Dendritic cell treated with granulocyte-macrophage colony-stimulating factor and Interleukin-4, amounts not matched to agents 40 ng/mL and 50 ng/mL, for 4 days (primary cell): ENCODE data around the gene USP2.
A peak's percentile ranks its signal among the peaks of the same experiment; 100 is the strongest.

Experiments
- H3K27ac Mint-ChIP-seq: one replicate; pipeline ENCODE4 v1.8.0; 2022; ENCODE audit warnings: mild to moderate bottlenecking, mixed read lengths
- H3K27me3 Mint-ChIP-seq: one replicate; pipeline ENCODE4 v1.8.0; 2022; ENCODE audit warnings: mild to moderate bottlenecking, mixed read lengths
- H3K36me3 Mint-ChIP-seq: one replicate; pipeline ENCODE4 v1.8.0; 2022; ENCODE audit warnings: low read depth, mixed read lengths
- H3K4me1 Mint-ChIP-seq: one replicate; pipeline ENCODE4 v1.8.0; 2022; ENCODE audit warnings: low read depth, mixed read lengths
- H3K4me3 Mint-ChIP-seq: one replicate; pipeline ENCODE4 v1.8.0; 2022; ENCODE audit warnings: mild to moderate bottlenecking, moderate library complexity, mixed read lengths
- H3K9me3 Mint-ChIP-seq: one replicate; pipeline ENCODE4 v1.8.0; 2022; ENCODE audit warnings: mixed read lengths
- intact Hi-C: fragments of 100-400 bp; cut with micrococcal nuclease; formaldehyde crosslinking; loops from one replicate; pipeline ENCODE4 v1.15.0; 2022

The USP2 gene

DNA sequence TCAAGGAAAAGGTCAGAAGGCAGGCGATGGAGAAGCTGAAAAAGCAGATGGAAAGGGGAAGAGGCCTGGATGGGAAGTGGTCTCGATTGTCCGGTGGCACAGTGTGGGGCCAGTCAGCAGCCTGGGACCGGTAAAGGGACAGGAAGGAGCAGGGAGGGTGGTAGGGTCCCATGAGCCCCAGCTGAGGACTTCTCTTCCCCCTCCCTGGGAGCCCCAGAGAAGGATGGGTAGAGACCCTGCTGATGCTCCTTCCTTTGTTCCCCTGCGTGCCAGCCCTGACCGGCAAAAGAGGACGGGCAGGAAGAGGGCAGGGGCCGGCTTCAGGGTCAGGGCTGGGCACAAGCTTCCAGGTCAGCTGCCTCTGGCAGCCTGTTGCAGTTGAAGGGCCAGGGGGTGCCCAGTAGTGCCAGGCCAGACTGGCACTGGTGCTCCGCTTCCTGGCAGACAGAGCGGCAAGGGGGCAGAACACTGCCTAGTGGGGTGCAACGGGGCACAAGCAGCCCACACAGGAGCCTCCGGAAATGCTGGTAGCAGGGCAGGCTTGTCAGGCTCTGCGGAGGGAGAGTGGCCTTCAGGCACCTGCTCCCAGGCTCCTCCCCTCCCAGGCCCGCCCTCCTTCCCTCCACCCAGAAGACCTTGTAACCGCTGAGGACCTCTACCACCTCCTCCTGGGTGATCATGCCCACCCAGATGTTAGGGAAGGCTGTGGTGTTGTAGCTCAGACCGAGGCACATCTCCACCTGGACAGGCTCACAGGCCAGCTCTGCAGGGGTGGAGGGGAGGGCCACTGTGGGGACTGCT is 40.1 kb downstream of the USP2 start:
- no peak overlapping the region for H3K27ac Mint-ChIP-seq
- H3K27me3 Mint-ChIP-seq = peaks cover 60% of the 10 kb centered on the region
- H3K4me1 Mint-ChIP-seq = peaks cover 37% of the 10 kb centered on the region
- H3K9me3 Mint-ChIP-seq = no peaks in the 10 kb centered on the region
- intact Hi-C loops = no loop called here
- peaks cover 9% of the 10 kb centered on the region for H3K36me3 Mint-ChIP-seq
- peak overlapping the region; percentile 2 for H3K4me3 Mint-ChIP-seq

DNA sequence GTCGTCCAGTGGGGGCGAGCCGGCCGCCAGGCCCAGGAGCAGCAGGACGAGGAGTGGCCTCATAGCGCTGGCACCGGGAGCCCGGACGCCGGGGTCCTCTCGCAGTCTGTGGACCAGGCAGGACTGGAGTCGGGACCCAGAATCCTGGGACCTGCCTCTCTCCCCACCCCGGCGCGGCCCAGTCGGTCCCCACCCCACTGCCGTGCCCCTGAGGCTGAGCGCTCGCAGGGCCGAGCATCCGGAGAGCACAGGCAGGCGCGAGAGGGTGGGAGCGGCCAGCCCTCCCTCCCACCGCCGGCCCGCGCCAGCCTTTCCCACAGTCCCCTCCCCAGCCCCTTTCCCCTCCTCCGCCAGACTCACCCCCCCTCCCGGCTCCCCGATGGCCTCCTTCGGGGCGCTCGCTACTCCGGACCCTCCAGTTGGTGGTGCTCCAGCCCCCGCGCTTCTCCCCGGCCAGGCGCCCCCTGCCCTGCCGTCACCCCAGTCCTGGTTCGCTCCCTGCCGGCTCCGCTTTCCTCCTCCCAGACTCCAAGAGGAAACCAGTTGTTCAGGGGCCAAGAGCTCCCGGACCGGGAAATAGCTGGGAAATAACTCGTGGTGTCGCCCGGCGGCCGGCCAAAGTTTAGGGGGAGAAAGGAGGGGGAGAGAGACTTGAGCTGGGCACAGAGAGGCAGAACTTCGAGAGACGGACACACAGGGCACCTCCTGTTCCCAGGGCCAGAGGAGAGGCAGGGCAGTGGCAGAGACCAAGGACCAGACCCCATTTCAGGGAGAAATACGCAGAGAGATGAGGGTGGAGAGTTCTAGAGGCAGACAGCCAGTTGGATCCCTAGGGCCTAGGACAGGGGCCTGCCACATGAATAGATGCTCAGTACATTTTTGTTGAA is 40.9 kb downstream of the USP2 start, which contains the start of gene C1QTNF5:
Gene C1QTNF5 (minus strand): TSS at position 549 of the 887 bp plus-strand sequence. CDS start 486 bp downstream, at position 63.
- no peaks in the 10 kb centered on the region for H3K9me3 Mint-ChIP-seq
- no peak within 1 kb of the TSS for H3K27ac Mint-ChIP-seq
- intact Hi-C loops = no loop called here
- H3K4me3 Mint-ChIP-seq = peak within 1 kb of the TSS; percentile 2
- peaks cover 17% of the 10 kb centered on the region for H3K36me3 Mint-ChIP-seq
- H3K27me3 Mint-ChIP-seq = peaks cover 56% of the 10 kb centered on the region
- peaks cover 45% of the 10 kb centered on the region for H3K4me1 Mint-ChIP-seq

GRCh38 chr11:119339589-119340334 is 41.7 kb downstream of the USP2 start:
- Mint-ChIP-seq H3K27me3 (peaks cover 53% of the 10 kb centered on the region), H3K4me3 (no peak overlapping the region), H3K9me3 (no peaks in the 10 kb centered on the region), H3K36me3 (peaks cover 21% of the 10 kb centered on the region), H3K4me1 (peaks cover 53% of the 10 kb centered on the region), H3K27ac (no peak overlapping the region)
- intact Hi-C loops = no loop called here

GRCh38 chr11:119338965-119339588 is 42.4 kb downstream of the USP2 start:
- H3K4me1 Mint-ChIP-seq = peaks cover 55% of the 10 kb centered on the region
- H3K27ac Mint-ChIP-seq = no peak overlapping the region
- intact Hi-C loops = no loop called here
- H3K27me3 Mint-ChIP-seq = peaks cover 50% of the 10 kb centered on the region
- peaks cover 25% of the 10 kb centered on the region for H3K36me3 Mint-ChIP-seq
- no peak overlapping the region for H3K4me3 Mint-ChIP-seq
- no peaks in the 10 kb centered on the region for H3K9me3 Mint-ChIP-seq

DNA sequence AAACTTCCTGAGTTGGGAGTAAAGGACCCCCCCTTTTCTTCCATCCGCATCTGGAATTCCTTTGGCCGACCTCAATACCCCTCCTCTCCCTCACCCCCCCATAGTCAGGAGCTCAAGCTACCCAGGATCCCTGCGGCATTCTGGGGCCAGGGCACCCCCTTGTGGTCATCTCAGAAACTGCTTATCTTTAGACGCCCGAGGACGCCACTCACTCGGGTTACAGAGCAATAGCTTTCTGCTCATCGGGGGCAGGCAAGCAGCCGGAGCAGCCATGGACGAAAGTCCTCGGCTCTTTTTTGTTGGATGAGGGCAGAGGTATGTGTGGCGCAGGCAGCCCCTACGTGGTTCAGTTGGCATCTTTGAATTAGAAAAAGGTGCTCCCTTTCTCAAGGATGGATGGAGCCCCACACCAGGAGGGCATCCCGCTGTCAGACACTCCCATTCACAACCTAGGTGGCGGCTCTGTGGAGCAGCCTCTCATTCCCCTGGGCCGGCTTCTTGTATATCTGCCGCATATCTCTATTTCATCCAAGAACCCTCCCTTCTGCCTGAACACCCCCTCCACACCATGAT is 43.1 kb downstream of the USP2 start:
- Mint-ChIP-seq H3K9me3 (no peaks in the 10 kb centered on the region), H3K4me1 (peaks cover 55% of the 10 kb centered on the region), H3K4me3 (no peak overlapping the region), H3K27ac (no peak overlapping the region), H3K36me3 (peaks cover 25% of the 10 kb centered on the region), H3K27me3 (peaks cover 47% of the 10 kb centered on the region)
- intact Hi-C loops = no loop called here

DNA sequence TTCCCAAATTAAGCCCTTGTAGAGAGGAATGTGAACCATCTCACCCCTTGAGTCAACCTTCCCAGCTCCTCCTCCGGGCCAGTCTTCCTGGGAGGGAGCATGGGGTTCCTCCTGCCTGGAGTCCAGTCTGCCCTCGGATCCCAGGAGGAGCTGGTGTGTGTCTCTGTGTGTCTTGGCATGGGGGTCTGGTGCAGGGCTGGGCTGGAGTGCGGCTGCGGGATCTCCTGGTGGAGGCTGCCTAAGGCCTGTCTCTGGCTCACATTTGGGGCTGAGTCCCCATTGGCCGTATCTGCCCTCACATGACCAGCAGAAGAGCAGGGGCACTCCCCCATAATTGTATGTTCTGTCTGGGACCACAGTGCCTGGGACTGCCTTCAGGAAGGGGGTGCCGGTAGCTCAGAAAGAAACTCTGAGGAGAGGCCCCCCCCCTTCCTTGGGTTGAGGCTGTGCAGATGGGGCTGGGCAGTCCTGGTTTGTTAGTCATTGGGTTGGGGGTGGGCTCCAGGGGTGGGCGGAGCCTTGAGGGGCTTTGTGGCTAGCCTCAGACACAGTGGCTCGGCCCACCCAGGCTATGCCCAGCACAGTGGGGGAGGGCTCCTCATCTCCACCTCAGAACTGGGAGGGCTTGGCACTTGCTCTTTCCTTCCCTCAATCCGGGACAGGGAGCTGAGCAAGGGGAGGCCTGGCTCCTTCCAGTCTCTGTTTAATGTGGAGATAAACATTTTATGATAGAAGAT is 43.7 kb downstream of the USP2 start:
- Mint-ChIP-seq H3K27me3 (peaks cover 41% of the 10 kb centered on the region), H3K4me3 (no peak overlapping the region), H3K36me3 (peaks cover 25% of the 10 kb centered on the region), H3K27ac (no peak overlapping the region), H3K9me3 (no peaks in the 10 kb centered on the region), H3K4me1 (peaks cover 55% of the 10 kb centered on the region)
- intact Hi-C loops = no loop called here

DNA sequence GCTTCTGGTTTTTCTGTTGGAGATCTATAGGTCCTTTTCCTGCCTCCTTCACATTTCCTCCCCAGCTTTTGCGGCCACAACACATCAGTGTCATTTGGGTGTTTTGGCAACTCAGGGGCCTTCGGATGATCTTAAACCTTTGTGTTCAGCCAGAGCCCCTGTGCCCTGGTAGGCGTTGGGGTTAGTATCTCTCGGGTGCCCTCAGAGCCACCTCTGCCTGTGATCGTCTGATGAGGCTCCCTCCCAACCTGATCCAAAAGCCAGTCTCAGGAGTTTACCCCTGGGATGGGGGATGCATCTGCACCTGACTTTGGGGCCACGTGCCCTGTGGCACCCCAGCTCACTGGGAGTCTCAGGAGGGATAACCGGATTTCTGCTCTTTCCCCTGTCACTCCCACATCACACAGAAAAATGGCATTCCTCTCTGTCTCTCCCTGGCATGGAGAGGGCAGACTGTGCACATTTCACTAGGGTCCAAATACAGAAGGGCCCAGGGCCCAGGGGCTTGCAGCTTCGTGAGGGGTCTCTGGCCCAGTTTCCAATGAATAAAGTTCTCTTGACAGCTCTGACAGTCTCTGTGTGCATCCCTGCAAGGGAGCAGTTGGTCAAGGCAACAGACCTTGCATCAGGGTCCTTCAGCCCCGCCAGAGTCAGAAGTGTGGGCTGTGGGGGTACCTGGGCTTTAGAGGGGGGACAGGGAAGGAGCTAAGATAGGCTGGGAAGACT is 44.6 kb downstream of the USP2 start:
- intact Hi-C loops = no loop called here
- peaks cover 55% of the 10 kb centered on the region for H3K4me1 Mint-ChIP-seq
- H3K27ac Mint-ChIP-seq = no peak overlapping the region
- no peaks in the 10 kb centered on the region for H3K9me3 Mint-ChIP-seq
- peaks cover 32% of the 10 kb centered on the region for H3K27me3 Mint-ChIP-seq
- H3K36me3 Mint-ChIP-seq = peaks cover 25% of the 10 kb centered on the region
- H3K4me3 Mint-ChIP-seq = no peak overlapping the region

- H3K4me3 Mint-ChIP-seq = no peak overlapping the region
- intact Hi-C loops = no loop called here
- no peaks in the 10 kb centered on the region for H3K9me3 Mint-ChIP-seq
- peak overlapping the region; percentile 95 for H3K27ac Mint-ChIP-seq
- peaks cover 49% of the 10 kb centered on the region for H3K4me1 Mint-ChIP-seq
- H3K36me3 Mint-ChIP-seq = peaks cover 25% of the 10 kb centered on the region
- peaks cover 22% of the 10 kb centered on the region for H3K27me3 Mint-ChIP-seq
Observed at GRCh38 chr11:119335655-119336543, 45.6 kb downstream of the USP2 start.

- H3K4me1 Mint-ChIP-seq = peaks cover 51% of the 10 kb centered on the region
- H3K27ac Mint-ChIP-seq = peak overlapping the region; percentile 95
- intact Hi-C loops = no loop called here
Observed at GRCh38 chr11:119335091-119335654, 46.3 kb downstream of the USP2 start.

DNA sequence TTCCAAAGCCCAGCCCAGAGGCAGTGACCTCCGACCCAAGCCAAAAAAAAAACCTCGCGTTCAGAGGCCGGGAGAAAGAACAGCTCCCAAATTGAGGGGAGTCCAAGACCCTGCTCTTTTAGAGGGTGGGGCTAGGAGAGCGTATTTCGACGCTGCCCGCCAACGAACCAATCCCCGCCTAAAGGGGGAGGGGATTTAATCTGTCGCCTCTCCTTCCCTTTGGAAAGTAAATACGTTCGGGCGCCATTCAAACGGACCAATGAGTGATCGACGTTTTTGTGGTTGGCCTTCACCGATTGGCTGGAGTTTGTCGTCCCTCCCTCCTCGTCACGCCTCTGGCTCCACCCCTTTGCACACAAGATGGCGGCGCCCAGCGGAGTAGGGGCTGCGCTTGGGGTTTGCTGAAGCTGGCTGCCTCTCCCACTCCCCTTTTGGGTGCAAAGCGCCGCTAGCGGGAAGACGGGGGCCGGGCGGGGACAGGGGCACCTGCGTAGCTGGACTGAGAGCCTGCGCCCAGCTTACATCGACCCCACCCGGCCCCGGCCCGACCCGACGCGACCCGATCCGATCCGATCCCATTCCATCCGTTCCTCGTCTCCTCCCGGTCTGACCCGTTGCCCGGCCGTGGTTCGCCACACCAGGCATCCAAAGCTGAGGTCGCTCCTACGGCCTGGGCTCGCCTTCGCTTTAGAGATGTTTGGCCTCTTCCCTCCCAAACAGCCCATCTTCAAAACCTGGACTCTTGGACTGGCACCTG is 47.1 kb downstream of the USP2 start, which contains the start of gene RNF26:
Gene RNF26 (plus strand): TSS at position 354 of the 757 bp plus-strand sequence. CDS start 596 bp downstream, outside the sequence.
- Mint-ChIP-seq H3K4me3 (peak within 1 kb of the TSS; percentile 98), H3K27ac (peak within 1 kb of the TSS; percentile 95), H3K27me3 (peaks cover 18% of the 10 kb centered on the region), H3K9me3 (no peaks in the 10 kb centered on the region), H3K4me1 (peaks cover 49% of the 10 kb centered on the region), H3K36me3 (peaks cover 25% of the 10 kb centered on the region)
- intact Hi-C loops = no loop called here

More at GRCh38 chr11:119335091-119335654, 46.3 kb downstream of the USP2 start:
- no peaks in the 10 kb centered on the region for H3K9me3 Mint-ChIP-seq
- H3K4me3 Mint-ChIP-seq = peak overlapping the region; percentile 98
- peaks cover 25% of the 10 kb centered on the region for H3K36me3 Mint-ChIP-seq
- H3K27me3 Mint-ChIP-seq = peaks cover 21% of the 10 kb centered on the region
